Measurements from ENCODE around the gene DOCK9.

Gene DOCK9

GRCh38 chr13:99018418-99019180 lies 40.7 kb upstream of the DOCK9 start:
- no peak overlapping the region for H3K27ac ChIP-seq (ENCODE audit: low read depth, low read length, poor library complexity, severe bottlenecking)
- no peaks in the 10 kb centered on the region for H3K79me2 ChIP-seq (ENCODE audit: insufficient read depth, low read length)

DNA sequence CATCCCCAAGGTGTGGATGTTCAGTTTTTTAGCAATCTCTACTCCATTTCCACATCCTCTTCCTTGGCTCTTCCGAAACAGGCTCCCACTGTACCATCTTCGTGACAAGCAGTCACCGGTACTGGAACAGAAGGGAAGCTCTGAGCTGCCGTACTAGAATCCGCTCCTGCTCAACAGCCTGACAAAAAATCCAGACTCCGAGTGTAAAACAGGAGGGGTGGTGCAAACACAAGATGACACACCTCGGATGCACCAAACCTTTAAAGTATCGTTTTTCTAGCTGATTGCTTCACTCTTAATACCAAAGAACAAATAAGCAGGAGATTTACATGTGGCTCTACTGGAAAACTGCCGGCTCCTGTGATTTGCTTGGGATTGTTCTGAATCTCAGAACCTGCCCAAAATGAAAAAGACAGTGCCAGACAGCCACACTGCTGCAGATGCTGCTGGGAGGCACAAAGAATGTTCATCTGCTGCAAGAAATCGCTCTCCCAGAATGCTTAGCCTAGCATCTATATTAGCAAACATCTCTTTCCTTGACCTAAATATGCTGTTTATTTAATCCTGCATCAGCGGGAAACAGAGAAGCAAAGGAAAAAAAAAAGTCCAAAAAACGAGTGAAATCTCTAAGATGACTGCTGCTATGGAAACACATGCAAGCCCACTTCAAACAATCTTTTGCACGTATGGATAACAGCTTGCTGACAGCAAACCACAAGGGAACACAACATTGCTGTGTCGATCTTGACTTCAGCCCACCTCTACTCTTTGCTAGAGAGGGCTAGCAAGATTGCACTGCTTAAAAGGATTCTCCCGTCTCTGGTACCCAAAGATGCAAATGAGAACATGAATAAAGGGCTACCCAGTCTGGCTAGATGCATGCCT lies 38.0 kb upstream of the DOCK9 start:
- TF ChIP-seq EZH2 (IDR thresholded peaks at IDR 0.05; ENCODE audit: borderline replicate concordance, low read length) = no peak
- TF ChIP-seq, protein P1, sequence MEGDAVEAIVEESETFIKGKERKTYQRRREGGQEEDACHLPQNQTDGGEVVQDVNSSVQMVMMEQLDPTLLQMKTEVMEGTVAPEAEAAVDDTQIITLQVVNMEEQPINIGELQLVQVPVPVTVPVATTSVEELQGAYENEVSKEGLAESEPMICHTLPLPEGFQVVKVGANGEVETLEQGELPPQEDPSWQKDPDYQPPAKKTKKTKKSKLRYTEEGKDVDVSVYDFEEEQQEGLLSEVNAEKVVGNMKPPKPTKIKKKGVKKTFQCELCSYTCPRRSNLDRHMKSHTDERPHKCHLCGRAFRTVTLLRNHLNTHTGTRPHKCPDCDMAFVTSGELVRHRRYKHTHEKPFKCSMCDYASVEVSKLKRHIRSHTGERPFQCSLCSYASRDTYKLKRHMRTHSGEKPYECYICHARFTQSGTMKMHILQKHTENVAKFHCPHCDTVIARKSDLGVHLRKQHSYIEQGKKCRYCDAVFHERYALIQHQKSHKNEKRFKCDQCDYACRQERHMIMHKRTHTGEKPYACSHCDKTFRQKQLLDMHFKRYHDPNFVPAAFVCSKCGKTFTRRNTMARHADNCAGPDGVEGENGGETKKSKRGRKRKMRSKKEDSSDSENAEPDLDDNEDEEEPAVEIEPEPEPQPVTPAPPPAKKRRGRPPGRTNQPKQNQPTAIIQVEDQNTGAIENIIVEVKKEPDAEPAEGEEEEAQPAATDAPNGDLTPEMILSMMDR (IDR thresholded peaks at IDR 0.05; ENCODE audit: low read length) = no peak
- no peaks in the 10 kb centered on the region for H4K20me1 ChIP-seq (ENCODE audit: insufficient read depth, low read length)
- no peak overlapping the region for H3K4me2 ChIP-seq (ENCODE audit: low read length)
- H3K9me2 ChIP-seq (ENCODE audit: low read depth, low read length) = no peaks in the 10 kb centered on the region
- H3K9me3 ChIP-seq (ENCODE audit: low read length) = no peaks in the 10 kb centered on the region
- H3F3A ChIP-seq (ENCODE audit: insufficient read depth, low read length) = no peaks in the 10 kb centered on the region
- H3K27ac ChIP-seq (ENCODE audit: low read depth, low read length, poor library complexity, severe bottlenecking) = no peak overlapping the region
- H3K4me1 ChIP-seq (ENCODE audit: insufficient read depth, low read length, severe bottlenecking) = no peaks in the 10 kb centered on the region
- no peak overlapping the region for H3K9ac ChIP-seq (ENCODE audit: low read length)
- H3K79me2 ChIP-seq (ENCODE audit: insufficient read depth, low read length) = no peaks in the 10 kb centered on the region
- no peaks in the 10 kb centered on the region for H3K27me3 ChIP-seq (ENCODE audit: insufficient read depth, low read length)
- H2AFZ ChIP-seq (ENCODE audit: low read length) = no peak overlapping the region
- H3K4me3 ChIP-seq (ENCODE audit: low read depth, low read length, poor library complexity, severe bottlenecking) = no peak overlapping the region
- H3K36me3 ChIP-seq (ENCODE audit: insufficient read depth, low read length) = no peaks in the 10 kb centered on the region

More at GRCh38 chr13:99018418-99019180, 40.7 kb upstream of the DOCK9 start:
- TF ChIP-seq, protein P1 (IDR thresholded peaks at IDR 0.05; ENCODE audit: low read length) = no peak
- no peak for TF ChIP-seq EZH2 (IDR thresholded peaks at IDR 0.05; ENCODE audit: borderline replicate concordance, low read length)
- no peak overlapping the region for H3K4me2 ChIP-seq (ENCODE audit: low read length)
- no peak overlapping the region for H3K9ac ChIP-seq (ENCODE audit: low read length)
- no peaks in the 10 kb centered on the region for H3F3A ChIP-seq (ENCODE audit: insufficient read depth, low read length)
- no peaks in the 10 kb centered on the region for H3K27me3 ChIP-seq (ENCODE audit: insufficient read depth, low read length)
- H3K9me3 ChIP-seq (ENCODE audit: low read length) = no peaks in the 10 kb centered on the region
- H4K20me1 ChIP-seq (ENCODE audit: insufficient read depth, low read length) = no peaks in the 10 kb centered on the region
- H3K36me3 ChIP-seq (ENCODE audit: insufficient read depth, low read length) = no peaks in the 10 kb centered on the region
- no peaks in the 10 kb centered on the region for H3K4me1 ChIP-seq (ENCODE audit: insufficient read depth, low read length, severe bottlenecking)
- no peak overlapping the region for H3K4me3 ChIP-seq (ENCODE audit: low read depth, low read length, poor library complexity, severe bottlenecking)
- H3K9me2 ChIP-seq (ENCODE audit: low read depth, low read length) = no peaks in the 10 kb centered on the region
- H2AFZ ChIP-seq (ENCODE audit: low read length) = no peak overlapping the region

GRCh38 chr13:99014522-99014921 lies 36.7 kb upstream of the DOCK9 start:
- H2AFZ ChIP-seq (ENCODE audit: low read length) = no peak overlapping the region
- H3K4me3 ChIP-seq (ENCODE audit: low read depth, low read length, poor library complexity, severe bottlenecking) = no peak overlapping the region
- H3K4me1 ChIP-seq (ENCODE audit: insufficient read depth, low read length, severe bottlenecking) = no peaks in the 10 kb centered on the region
- TF ChIP-seq, protein P1 (IDR thresholded peaks at IDR 0.05; ENCODE audit: low read length) = no peak
- H3K9ac ChIP-seq (ENCODE audit: low read length) = no peak overlapping the region
- no peaks in the 10 kb centered on the region for H3K9me3 ChIP-seq (ENCODE audit: low read length)
- no peaks in the 10 kb centered on the region for H3K36me3 ChIP-seq (ENCODE audit: insufficient read depth, low read length)
- H3F3A ChIP-seq (ENCODE audit: insufficient read depth, low read length) = no peaks in the 10 kb centered on the region
- H3K4me2 ChIP-seq (ENCODE audit: low read length) = no peak overlapping the region
- H4K20me1 ChIP-seq (ENCODE audit: insufficient read depth, low read length) = no peaks in the 10 kb centered on the region
- no peaks in the 10 kb centered on the region for H3K27me3 ChIP-seq (ENCODE audit: insufficient read depth, low read length)
- no peaks in the 10 kb centered on the region for H3K79me2 ChIP-seq (ENCODE audit: insufficient read depth, low read length)
- H3K27ac ChIP-seq (ENCODE audit: low read depth, low read length, poor library complexity, severe bottlenecking) = no peak overlapping the region
- no peaks in the 10 kb centered on the region for H3K9me2 ChIP-seq (ENCODE audit: low read depth, low read length)
